A673 (cell line): ENCODE data around the gene STK11. TPM values are rescaled to one million over a fixed set of nuclear protein-coding genes. Genes with fewer than 3 reads are reported as not detected.

Source experiments
- Bru-seq: library from RNA; stranded (reverse); fragments of 400-500 nt; gene quantifications from one replicate; lab custom pipeline; 2021; lab: Mats Ljungman, UMichigan
- BruChase-seq, 2 experiments: library from RNA; stranded (reverse); fragments of 400-500 nt; gene quantifications; one replicate each; lab custom pipeline; 2021; lab: Mats Ljungman, UMichigan
- BruUV-seq: library from RNA; stranded (reverse); fragments of 400-500 nt; replicated peaks from 2 replicates; lab custom pipeline; 2021; lab: Mats Ljungman, UMichigan
- CTCF ChIA-PET: fragments of 300-600 bp; sonication (Branson Sonifier 250); formaldehyde crosslinking; loops from one replicate; lab custom pipeline; 2022; ENCODE audit warnings: antibody characterized with exemption; lab: Charles Lee
- POLR2A ChIA-PET: fragments of 300-600 bp; sonication (Branson Sonifier 250); formaldehyde crosslinking; loops from one replicate; lab custom pipeline; 2022; ENCODE audit warnings: antibody characterized with exemption; ENCODE audit not compliant: low non-redundant PET; lab: Charles Lee
- DNase-seq: peaks from one replicate; pipeline ENCODE4 v3.0.0-alpha.2; 2015; ENCODE audit warnings: low spot score
- H3K27ac ChIP-seq: fragments of 200-600 bp; sonication (generic); 2 replicates; pipeline ENCODE4 v1.5.1; 2016; ENCODE audit warnings: mixed run types, low read depth, mild to moderate bottlenecking, mixed read lengths, antibody characterized with exemption, low read length; ENCODE audit not compliant: poor library complexity, severe bottlenecking
- H3K27me3 ChIP-seq: fragments of 200-600 bp; sonication (generic); replicated peaks from 2 replicates; pipeline ENCODE4 v1.6.1; 2017; ENCODE audit warnings: mixed run types, low read depth, mild to moderate bottlenecking, mixed read lengths, antibody characterized with exemption, low read length; ENCODE audit not compliant: insufficient read depth, poor library complexity
- H3K36me3 ChIP-seq: fragments of 200-600 bp; sonication (generic); 2 replicates; pipeline ENCODE4 v1.6.1; 2016; ENCODE audit warnings: mixed run types, mild to moderate bottlenecking, mixed read lengths, antibody characterized with exemption, low read length; ENCODE audit not compliant: insufficient read depth, poor library complexity, severe bottlenecking
- H3K4me1 ChIP-seq: fragments of 200-600 bp; sonication (generic); 2 replicates; pipeline ENCODE4 v1.6.1; 2017; ENCODE audit warnings: mixed run types, mild to moderate bottlenecking, mixed read lengths, antibody characterized with exemption, low read length; ENCODE audit not compliant: insufficient read depth, poor library complexity, severe bottlenecking
- H3K4me3 ChIP-seq: fragments of 200-600 bp; sonication (generic); 2 replicates; pipeline ENCODE4 v1.5.1; 2016; ENCODE audit warnings: low read depth, mixed run types, mild to moderate bottlenecking, mixed read lengths, low read length; ENCODE audit not compliant: poor library complexity, severe bottlenecking
- H3K9me3 ChIP-seq: fragments of 200-600 bp; sonication (generic); 2 replicates; pipeline ENCODE4 v1.6.1; 2016; ENCODE audit warnings: mixed run types, low read depth, mild to moderate bottlenecking, mixed read lengths, antibody characterized with exemption, low read length; ENCODE audit not compliant: poor library complexity, severe bottlenecking
- EZH2 ChIP-seq: fragments of 200-600 bp; sonication (generic); IDR thresholded peaks from 2 replicates; pipeline ENCODE4 v1.6.1; 2017; ENCODE audit warnings: borderline replicate concordance, low read depth, mild to moderate bottlenecking, mixed read lengths, antibody characterized with exemption, low read length; ENCODE audit not compliant: poor library complexity, severe bottlenecking
- intact Hi-C: fragments of 100-400 bp; cut with micrococcal nuclease; formaldehyde crosslinking; loops from one replicate; pipeline ENCODE4 v1.10.0; 2022; ENCODE audit not compliant: unreplicated experiment
- long read RNA-seq: library from polyadenylated mRNA; stranded (forward); transcript quantifications from one replicate; pipeline ENCODE4 v2.0.0, GENCODE V29; 2022
- total RNA-seq: library from RNA; stranded (reverse); gene quantifications from 2 replicates; pipeline ENCODE4 v1.2.3, GENCODE V29; 2021
- TF ChIP-seq, protein P1 (sequence below): fragments of 300-800, 200-600 bp; sonication (generic); conservative IDR thresholded peaks from 2 replicates; pipeline ENCODE4 v1.5.1; 2017; ENCODE audit warnings: low read depth, mild to moderate bottlenecking, antibody characterized with exemption, low read length, moderate library complexity, mixed read lengths

STK11 gene, protein sequence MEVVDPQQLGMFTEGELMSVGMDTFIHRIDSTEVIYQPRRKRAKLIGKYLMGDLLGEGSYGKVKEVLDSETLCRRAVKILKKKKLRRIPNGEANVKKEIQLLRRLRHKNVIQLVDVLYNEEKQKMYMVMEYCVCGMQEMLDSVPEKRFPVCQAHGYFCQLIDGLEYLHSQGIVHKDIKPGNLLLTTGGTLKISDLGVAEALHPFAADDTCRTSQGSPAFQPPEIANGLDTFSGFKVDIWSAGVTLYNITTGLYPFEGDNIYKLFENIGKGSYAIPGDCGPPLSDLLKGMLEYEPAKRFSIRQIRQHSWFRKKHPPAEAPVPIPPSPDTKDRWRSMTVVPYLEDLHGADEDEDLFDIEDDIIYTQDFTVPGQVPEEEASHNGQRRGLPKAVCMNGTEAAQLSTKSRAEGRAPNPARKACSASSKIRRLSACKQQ
- total RNA-seq (64.9 and 73.2 TPM in 2 replicates), Bru-seq, nascent RNA (percentile 55 among the genes with signal in this experiment), BruChase-seq, experiment 1, labeled RNA remaining after a 2-hour chase (percentile 64 among the genes with signal in this experiment), BruChase-seq, experiment 2, labeled RNA remaining after a 6-hour chase (percentile 73 among the genes with signal in this experiment)
- long read RNA-seq, transcript STK11-201 (10 exons, 2,611 nt) = major isoform, 134 of 185 reads
- long read RNA-seq, partial matches to known transcripts = 8 of 185 reads
- long read RNA-seq, other reads (novel, unspliced or antisense) = 43 of 185 reads

GRCh38 chr19:1205114-1206099, at the start of gene STK11:
Gene STK11, plus strand, starts transcription at chr19:1205778. Its CDS starts 1,136 bp downstream, at chr19:1206914.
- peak within 1 kb of the TSS; percentile 66 for H3K4me3 ChIP-seq
- H3K4me1 ChIP-seq = peaks cover 27% of the 10 kb centered on the region
- BruUV-seq = no TSS peak
- TF ChIP-seq EZH2 = no peak
- TF ChIP-seq, protein P1, sequence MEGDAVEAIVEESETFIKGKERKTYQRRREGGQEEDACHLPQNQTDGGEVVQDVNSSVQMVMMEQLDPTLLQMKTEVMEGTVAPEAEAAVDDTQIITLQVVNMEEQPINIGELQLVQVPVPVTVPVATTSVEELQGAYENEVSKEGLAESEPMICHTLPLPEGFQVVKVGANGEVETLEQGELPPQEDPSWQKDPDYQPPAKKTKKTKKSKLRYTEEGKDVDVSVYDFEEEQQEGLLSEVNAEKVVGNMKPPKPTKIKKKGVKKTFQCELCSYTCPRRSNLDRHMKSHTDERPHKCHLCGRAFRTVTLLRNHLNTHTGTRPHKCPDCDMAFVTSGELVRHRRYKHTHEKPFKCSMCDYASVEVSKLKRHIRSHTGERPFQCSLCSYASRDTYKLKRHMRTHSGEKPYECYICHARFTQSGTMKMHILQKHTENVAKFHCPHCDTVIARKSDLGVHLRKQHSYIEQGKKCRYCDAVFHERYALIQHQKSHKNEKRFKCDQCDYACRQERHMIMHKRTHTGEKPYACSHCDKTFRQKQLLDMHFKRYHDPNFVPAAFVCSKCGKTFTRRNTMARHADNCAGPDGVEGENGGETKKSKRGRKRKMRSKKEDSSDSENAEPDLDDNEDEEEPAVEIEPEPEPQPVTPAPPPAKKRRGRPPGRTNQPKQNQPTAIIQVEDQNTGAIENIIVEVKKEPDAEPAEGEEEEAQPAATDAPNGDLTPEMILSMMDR = no peak
- ChIA-PET POLR2A (interaction anchor here (0.9 kb wide), 1 partner anchor 634 kb away, joined by 3 read pairs; no protein-coding TSS in a partner anchor), CTCF (no interaction called here)
- H3K27me3 ChIP-seq = no peaks in the 10 kb centered on the region
- intact Hi-C loops = no loop called here
- DNase-seq = peak; percentile 99
- H3K27ac ChIP-seq = peak within 1 kb of the TSS; percentile 79
- no peaks in the 10 kb centered on the region for H3K9me3 ChIP-seq
- no peaks in the 10 kb centered on the region for H3K36me3 ChIP-seq

DNA sequence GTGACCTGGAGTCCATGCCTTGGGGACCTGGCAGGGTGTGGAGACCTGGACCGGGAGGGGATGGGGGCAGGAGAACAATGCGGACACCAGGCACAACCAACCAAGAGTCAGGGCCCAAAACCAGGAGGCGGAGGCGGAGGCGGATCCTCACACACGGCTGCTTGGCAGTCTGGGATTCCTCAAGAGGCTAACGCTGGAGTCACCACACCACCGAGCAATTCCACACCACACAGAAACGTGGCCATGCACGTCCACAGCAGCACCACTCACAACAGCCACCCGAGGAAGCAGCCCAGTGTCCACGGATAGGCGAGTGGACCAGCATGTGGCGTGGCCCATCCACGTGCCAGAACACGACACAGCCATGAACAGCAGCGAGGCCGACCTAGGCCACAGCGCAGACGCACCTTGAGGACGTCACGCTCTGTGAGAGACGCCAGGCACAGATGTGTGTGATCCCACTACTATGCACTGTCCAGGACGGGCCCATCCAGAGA, 49.2 kb upstream of the STK11 start:
- no TSS peak for BruUV-seq

More for the DNA sequence above, 49.2 kb upstream of the STK11 start:
- DNase-seq = no peak
- Histone ChIP-seq H3K4me1 (peaks cover 24% of the 10 kb centered on the region), H3K27me3 (no peaks in the 10 kb centered on the region), H3K4me3 (no peak overlapping the region), H3K9me3 (no peaks in the 10 kb centered on the region), H3K27ac (peak overlapping the region; percentile 42), H3K36me3 (no peaks in the 10 kb centered on the region)
- POLR2A ChIA-PET = no interaction called here
- intact Hi-C loops = no loop called here
- TF ChIP-seq, protein P1 = no peak
- CTCF ChIA-PET = no interaction called here
